NCI-H146 treated with DMSO at 0.1 percent for 48 hours (cell line): ENCODE measurements around the gene LRCH1.
"Not testable (repeated sequence)": the region's sequence is repeated elsewhere in the genome, so short reads cannot be mapped to it uniquely, and the experiment has no call there.

Experiments used
- DNase-seq: peaks from one replicate; lab custom pipeline; 2025; ENCODE audit not compliant: unreplicated experiment; lab: John Stamatoyannopoulos, UW

The LRCH1 gene

GRCh38 chr13:46552889-46553520 lies at the start of gene LRCH1:
Gene LRCH1 (plus strand): TSS chr13:46553170. CDS start chr13:46553397, 227 bp downstream.
- DNase-seq, result peak; percentile 80

GRCh38 chr13:46504036-46504435 lies 48.9 kb upstream of the LRCH1 start:
- no peak for DNase-seq

GRCh38 chr13:46507981-46508380 lies 45.0 kb upstream of the LRCH1 start:
- no peak for DNase-seq

GRCh38 chr13:46509981-46510380 lies 43.0 kb upstream of the LRCH1 start:
- no peak for DNase-seq

GRCh38 chr13:46515803-46516202 lies 37.2 kb upstream of the LRCH1 start:
- no peak for DNase-seq

- DNase-seq, result no peak
Measured at GRCh38 chr13:46516599-46517338, 36.2 kb upstream of the LRCH1 start.

- DNase-seq, result not testable (repeated sequence)
Measured at GRCh38 chr13:46517748-46518147, 35.2 kb upstream of the LRCH1 start.

- DNase-seq, result no peak
Measured at GRCh38 chr13:46519182-46519581, 33.8 kb upstream of the LRCH1 start.

GRCh38 chr13:46520166-46520565 lies 32.8 kb upstream of the LRCH1 start:
- no peak for DNase-seq

- no peak for DNase-seq
Measured at GRCh38 chr13:46521486-46521885, 31.5 kb upstream of the LRCH1 start.

GRCh38 chr13:46521921-46522747 lies 30.8 kb upstream of the LRCH1 start:
- DNase-seq, result no peak

GRCh38 chr13:46522748-46523030 lies 30.3 kb upstream of the LRCH1 start:
- no peak for DNase-seq

- no peak for DNase-seq
Measured at GRCh38 chr13:46523972-46524752, 28.8 kb upstream of the LRCH1 start.

- DNase-seq, result no peak
Measured at GRCh38 chr13:46526100-46526735, 26.8 kb upstream of the LRCH1 start.

GRCh38 chr13:46526740-46527139 lies 26.2 kb upstream of the LRCH1 start:
- no peak for DNase-seq

GRCh38 chr13:46527237-46527636 lies 25.7 kb upstream of the LRCH1 start:
- no peak for DNase-seq

GRCh38 chr13:46529216-46529919 lies 23.6 kb upstream of the LRCH1 start:
- no peak for DNase-seq

- no peak for DNase-seq
Measured at GRCh38 chr13:46530084-46530935, 22.7 kb upstream of the LRCH1 start.

GRCh38 chr13:46531953-46532352 lies 21.0 kb upstream of the LRCH1 start:
- no peak for DNase-seq
